Psoas muscle (tissue), 8 donors: Measurements from ENCODE around the gene R3HDML. TPM values are rescaled to one million over a fixed set of nuclear protein-coding genes. Genes with fewer than 3 reads are reported as not detected.
"Not testable (repeated sequence)": the region's sequence is repeated elsewhere in the genome, so short reads cannot be mapped to it uniquely, and the experiment has no call there.

ENCODE experiments used
- ATAC-seq, 4 donors: fragments of 200-7000 bp; cut with Tn5 transposase; one replicate each; pipeline ENCODE4 v1.9.1; 2020; ENCODE audit warnings: moderate library complexity in 3 of 4, mild to moderate bottlenecking in 2 of 4
- DNase-seq, 2 donors: peaks; one replicate each; pipeline ENCODE4 v3.0.0-alpha.2; 2020
- H3K27ac ChIP-seq: fragments of 200-600 bp; one replicate; pipeline ENCODE4 v1.8.0; 2022
- H3K27me3 ChIP-seq, 3 donors: fragments of 200-600 bp in 1 of 3; one replicate each; pipeline versions ENCODE4 v1.6.1 to v1.8.0; 2013 to 2022; ENCODE audit warnings: low read length in 2 of 3, mild to moderate bottlenecking in 2 of 3, moderate library complexity in 1 of 3; ENCODE audit not compliant: insufficient read depth in 3 of 3
- H3K36me3 ChIP-seq, 2 donors: fragments of 200-600 bp in 1 of 2; one replicate each; pipeline versions ENCODE4 v1.6.1 to v1.8.0; 2013 to 2022; ENCODE audit warnings: low read depth in 1 of 2, mild to moderate bottlenecking in 1 of 2, moderate library complexity in 1 of 2; ENCODE audit not compliant: insufficient read depth in 1 of 2
- H3K4me1 ChIP-seq: fragments of 200-600 bp; one replicate; pipeline ENCODE4 v1.8.0; 2022
- H3K4me3 ChIP-seq: fragments of 200-600 bp; one replicate; pipeline ENCODE4 v1.8.0; 2022; ENCODE audit warnings: mild to moderate bottlenecking
- H3K9me3 ChIP-seq: fragments of 200-600 bp; one replicate; pipeline ENCODE4 v1.8.0; 2022
- CTCF ChIP-seq: fragments of 200-600 bp; IDR thresholded peaks from one replicate; pipeline ENCODE4 v1.8.0; 2022; ENCODE audit warnings: antibody characterized with exemption
- WGBS, 3 donors: extraction: QIAGEN DNeasy Blood & Tissue Kit; methylation state at CpG; one replicate each; pipeline versions ENCODE4 v1.1.6 to v1.1.7; 2013; 5-methylcytosine and 5-hydroxymethylcytosine counted together
- intact Hi-C, 2 donors: fragments of 100-400 bp; cut with DNase I; formaldehyde crosslinking; loops; one replicate each; pipeline versions ENCODE4 v1.11.0 to v1.14.2; 2022
- polyA plus RNA-seq, 3 donors: library from polyadenylated mRNA; stranded (reverse); fragments of 200-250 nt; gene quantifications; one replicate each; pipeline ENCODE4 v1.2.3, GENCODE V29; 2013
- total RNA-seq, 4 donors: library from RNA; stranded (reverse); fragmentation: NEBNext Ultra II Directional in 2 of 4; extraction: Animal tissue kit (Norgen Biotek cat#: 25700) in 2 of 4; gene quantifications; one replicate each; pipeline versions ENCODE4 v1.2.1 to v1.2.4, GENCODE V29; 2021 to 2023
- donor health status: healthy with polysubstance abuse.
- donor health status: DM: no; HTN: no; CAD: no; lungs with moderate emphysema.
- donor health status: Bipolar disorder and iron deficiency.
- donor health status: healthy.
- donor health status: DM: yes; HTN: yes; CAD: no.
- donor health status: DM: no; HTN: no; CAD: no.
- donor health status: DM: no; HTN: no; CAD: no.
- donor health status: DM: yes; HTN: yes; CAD: no.

R3HDML gene
- total and polyA plus RNA-seq, 7 donors: not detected

- TF ChIP-seq CTCF: no peak
- intact Hi-C loops: no loop called here
- Histone ChIP-seq H3K9me3 (no peaks in the 10 kb centered on the region), H3K4me1 (no peaks in the 10 kb centered on the region), H3K4me3 (no peak overlapping the region), H3K36me3 (no peaks in the 10 kb centered on the region), H3K27ac (no peak overlapping the region), H3K27me3 (no peaks in the 10 kb centered on the region)
- ATAC-seq (no peak), DNase-seq (no peak)
- 74 to 88% (median 77%) methylated on average over 7 of the region's 7 CpGs for WGBS, 3 donors
Observed at GRCh38 chr20:44296011-44296410, 40.8 kb upstream of the R3HDML start.

- no peaks in the 10 kb centered on the region for H3K36me3 ChIP-seq
- 88 to 95% (median 90%) methylated on average over 4 of the region's 4 CpGs for WGBS, 3 donors
- no peak for TF ChIP-seq CTCF
- no peak overlapping the region for H3K27ac ChIP-seq
- no peak overlapping the region for H3K4me3 ChIP-seq
- H3K27me3 ChIP-seq: no peaks in the 10 kb centered on the region
- ATAC-seq (no peak), DNase-seq (no peak)
- intact Hi-C loops: no loop called here
- no peaks in the 10 kb centered on the region for H3K4me1 ChIP-seq
- no peaks in the 10 kb centered on the region for H3K9me3 ChIP-seq
Observed at GRCh38 chr20:44297721-44298120, 39.1 kb upstream of the R3HDML start.

GRCh38 chr20:44299011-44299535 is 37.8 kb upstream of the R3HDML start:
- ATAC-seq, intact Hi-C loops, DNase-seq, H3K36me3 ChIP-seq, H3K9me3 ChIP-seq, H3K4me3 ChIP-seq, H3K4me1 ChIP-seq, H3K27me3 ChIP-seq, H3K27ac ChIP-seq: not testable (repeated sequence)
- WGBS, 3 donors: 92 to 93% (median 93%) methylated on average over 26 to 42 of the region's 42 CpGs

- H3K27ac ChIP-seq: no peak overlapping the region
- intact Hi-C loops: no loop called here
- no peaks in the 10 kb centered on the region for H3K4me1 ChIP-seq
Observed at GRCh38 chr20:44301285-44301684, 35.6 kb upstream of the R3HDML start.

GRCh38 chr20:44302026-44302669 is 34.7 kb upstream of the R3HDML start:
- no peak overlapping the region for H3K27ac ChIP-seq
- no peak for TF ChIP-seq CTCF
- peaks cover 2 to 33% of the 10 kb centered on the region in 2 donors for H3K36me3 ChIP-seq
- 60 to 69% (median 65%) methylated on average over 5 of the region's 5 CpGs for WGBS, 3 donors
- no peak overlapping the region for H3K4me3 ChIP-seq
- ATAC-seq (no peak), DNase-seq (no peak)
- no peaks in the 10 kb centered on the region for H3K4me1 ChIP-seq
- intact Hi-C loops: no loop called here
- no peaks in the 10 kb centered on the region for H3K27me3 ChIP-seq
- H3K9me3 ChIP-seq: no peaks in the 10 kb centered on the region

More at GRCh38 chr20:44301285-44301684, 35.6 kb upstream of the R3HDML start:
- no peak for DNase-seq
- TF ChIP-seq CTCF: no peak
- no peak for ATAC-seq
- H3K27me3 ChIP-seq: no peaks in the 10 kb centered on the region
- peaks cover 2 to 24% of the 10 kb centered on the region in 2 donors for H3K36me3 ChIP-seq
- H3K4me3 ChIP-seq: no peak overlapping the region
- H3K9me3 ChIP-seq: no peaks in the 10 kb centered on the region
